KMS-11 (cell line): ENCODE data around the gene FBLN1.

Experiments used
- H2AFZ ChIP-seq: fragments of 200-600 bp; sonication (generic); 2 replicates; pipeline ENCODE4 v1.6.1; 2016; ENCODE audit warnings: antibody characterized with exemption, mixed run types, low read depth
- H3K27ac ChIP-seq: fragments of 200-600 bp; sonication (generic); 2 replicates; pipeline ENCODE4 v1.6.1; 2016; ENCODE audit warnings: mild to moderate bottlenecking, mixed run types
- H3K27me3 ChIP-seq: fragments of 200-600 bp; sonication (generic); 2 replicates; pipeline ENCODE4 v1.6.1; 2017; ENCODE audit warnings: mild to moderate bottlenecking, low read depth, mixed run types, moderate library complexity; ENCODE audit not compliant: insufficient read depth
- H3K36me3 ChIP-seq: fragments of 200-600 bp; sonication (generic); 2 replicates; pipeline ENCODE4 v1.6.1; 2017; ENCODE audit warnings: mild to moderate bottlenecking, mixed run types; ENCODE audit not compliant: insufficient read depth
- H3K4me1 ChIP-seq: fragments of 200-600 bp; sonication (generic); 2 replicates; pipeline ENCODE4 v1.6.1; 2016; ENCODE audit warnings: mild to moderate bottlenecking, low read depth, mixed run types; ENCODE audit not compliant: poor library complexity, severe bottlenecking
- H3K4me2 ChIP-seq: fragments of 200-600 bp; sonication (generic); 2 replicates; pipeline ENCODE4 v1.7.0; 2016; ENCODE audit warnings: mild to moderate bottlenecking, mixed run types
- H3K4me3 ChIP-seq: fragments of 200-600 bp; sonication (generic); IDR thresholded peaks from 2 replicates; pipeline ENCODE4 v1.6.1; 2017; ENCODE audit warnings: low read depth, low read length, mixed read lengths; ENCODE audit not compliant: insufficient read depth
- H3K79me2 ChIP-seq: fragments of 200-600 bp; sonication (generic); 2 replicates; pipeline ENCODE4 v1.6.1; 2016; ENCODE audit warnings: low read depth, mixed run types; ENCODE audit not compliant: insufficient read depth
- H3K9ac ChIP-seq: fragments of 200-600 bp; sonication (generic); 2 replicates; pipeline ENCODE4 v1.6.1; 2016; ENCODE audit warnings: mild to moderate bottlenecking, mixed run types
- H4K20me1 ChIP-seq: fragments of 200-600 bp; sonication (generic); 2 replicates; pipeline ENCODE4 v1.6.1; 2016; ENCODE audit warnings: mild to moderate bottlenecking, mixed run types; ENCODE audit not compliant: insufficient read depth
- CTCF ChIP-seq: fragments of 200-600 bp; sonication (generic); conservative IDR thresholded peaks from 2 replicates; pipeline ENCODE4 v1.6.1; 2017; ENCODE audit warnings: low read depth, mild to moderate bottlenecking, antibody characterized with exemption, low read length, moderate library complexity, mixed read lengths

Gene FBLN1

GRCh38 chr22:45627489-45628233, 125.0 kb downstream of the FBLN1 start:
- no peak overlapping the region for H3K9ac ChIP-seq
- peaks cover 64% of the 10 kb centered on the region for H3K27me3 ChIP-seq
- H2AFZ ChIP-seq: no peak overlapping the region
- H3K79me2 ChIP-seq: no peaks in the 10 kb centered on the region
- no peaks in the 10 kb centered on the region for H3K4me1 ChIP-seq
- no peak overlapping the region for H3K27ac ChIP-seq
- TF ChIP-seq CTCF: no peak
- H3K4me3 ChIP-seq: no peak overlapping the region
- H3K36me3 ChIP-seq: no peaks in the 10 kb centered on the region
- H3K4me2 ChIP-seq: no peak overlapping the region
- no peaks in the 10 kb centered on the region for H4K20me1 ChIP-seq

- Histone ChIP-seq H3K9ac (no peak overlapping the region), H3K27ac (no peak overlapping the region), H3K36me3 (no peaks in the 10 kb centered on the region), H3K4me3 (no peak overlapping the region), H4K20me1 (no peaks in the 10 kb centered on the region), H3K4me1 (no peaks in the 10 kb centered on the region), H3K4me2 (no peak overlapping the region), H2AFZ (no peak overlapping the region), H3K79me2 (no peaks in the 10 kb centered on the region), H3K27me3 (peaks cover 66% of the 10 kb centered on the region)
- no peak for TF ChIP-seq CTCF
Observed at GRCh38 chr22:45628515-45628914, 125.8 kb downstream of the FBLN1 start.

GRCh38 chr22:45629469-45630089, 126.9 kb downstream of the FBLN1 start:
- no peak overlapping the region for H3K27ac ChIP-seq
- H2AFZ ChIP-seq: no peak overlapping the region
- no peaks in the 10 kb centered on the region for H3K79me2 ChIP-seq
- H3K4me2 ChIP-seq: no peak overlapping the region
- no peaks in the 10 kb centered on the region for H3K4me1 ChIP-seq
- H3K9ac ChIP-seq: no peak overlapping the region
- no peaks in the 10 kb centered on the region for H3K36me3 ChIP-seq
- no peak for TF ChIP-seq CTCF
- H4K20me1 ChIP-seq: no peaks in the 10 kb centered on the region
- no peak overlapping the region for H3K4me3 ChIP-seq
- H3K27me3 ChIP-seq: peaks cover 58% of the 10 kb centered on the region

GRCh38 chr22:45630436-45630835, 127.8 kb downstream of the FBLN1 start:
- no peak overlapping the region for H2AFZ ChIP-seq
- H3K27me3 ChIP-seq: peaks cover 49% of the 10 kb centered on the region
- H3K4me3 ChIP-seq: no peak overlapping the region
- H3K9ac ChIP-seq: no peak overlapping the region
- no peak overlapping the region for H3K27ac ChIP-seq
- no peak for TF ChIP-seq CTCF
- H3K36me3 ChIP-seq: no peaks in the 10 kb centered on the region
- H4K20me1 ChIP-seq: no peaks in the 10 kb centered on the region
- H3K79me2 ChIP-seq: no peaks in the 10 kb centered on the region
- H3K4me2 ChIP-seq: no peak overlapping the region
- no peaks in the 10 kb centered on the region for H3K4me1 ChIP-seq
